NCI-H82 treated with DMSO at 0.1 percent for 48 hours (cell line): ENCODE measurements around the gene TBKBP1.
"Not testable (repeated sequence)": the region's sequence is repeated elsewhere in the genome, so short reads cannot be mapped to it uniquely, and the experiment has no call there.

ENCODE experiments used
- DNase-seq: peaks from one replicate; lab custom pipeline; 2025; ENCODE audit not compliant: unreplicated experiment; lab: John Stamatoyannopoulos, UW

TBKBP1 gene

DNA sequence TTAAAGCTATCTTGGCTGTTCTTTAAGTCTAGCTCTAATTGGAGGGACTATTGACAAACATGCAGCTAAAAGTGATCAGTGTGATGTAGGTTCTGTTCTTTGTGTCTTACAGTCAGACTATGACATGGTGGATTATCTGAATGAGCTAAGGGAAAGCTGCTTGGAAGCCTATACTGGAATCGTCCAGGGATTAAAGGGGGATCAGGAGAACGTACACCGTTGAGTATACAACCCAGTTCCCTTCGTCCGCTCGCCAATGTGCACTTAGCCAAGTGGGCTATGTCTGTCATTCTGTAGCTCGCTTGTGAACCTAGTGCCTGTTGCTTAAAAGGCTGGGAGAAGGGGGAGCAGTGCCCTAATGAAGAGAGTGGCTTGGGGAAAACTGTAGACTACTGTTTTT, 15.8 kb upstream of the TBKBP1 start:
- no peak for DNase-seq

DNA sequence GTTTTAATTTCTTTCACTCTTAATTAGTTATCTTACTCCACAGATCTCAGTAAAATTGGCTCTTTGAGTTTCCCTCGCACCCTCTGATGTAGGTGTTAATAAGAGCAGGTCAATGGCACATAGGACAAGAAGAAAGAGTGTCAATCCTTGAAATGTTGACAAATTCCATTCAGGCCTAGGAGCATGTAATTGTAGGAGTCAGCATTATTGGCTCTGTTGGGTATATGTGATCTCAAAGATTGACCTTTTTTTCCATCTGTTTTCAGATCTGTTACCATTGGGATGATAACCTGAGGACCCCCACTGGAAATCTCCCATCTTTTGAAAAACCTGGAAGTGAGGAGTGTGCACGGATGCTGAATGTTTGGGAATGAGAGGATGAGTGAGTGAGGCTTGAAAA, 11.8 kb upstream of the TBKBP1 start:
- DNase-seq, result no peak

DNA sequence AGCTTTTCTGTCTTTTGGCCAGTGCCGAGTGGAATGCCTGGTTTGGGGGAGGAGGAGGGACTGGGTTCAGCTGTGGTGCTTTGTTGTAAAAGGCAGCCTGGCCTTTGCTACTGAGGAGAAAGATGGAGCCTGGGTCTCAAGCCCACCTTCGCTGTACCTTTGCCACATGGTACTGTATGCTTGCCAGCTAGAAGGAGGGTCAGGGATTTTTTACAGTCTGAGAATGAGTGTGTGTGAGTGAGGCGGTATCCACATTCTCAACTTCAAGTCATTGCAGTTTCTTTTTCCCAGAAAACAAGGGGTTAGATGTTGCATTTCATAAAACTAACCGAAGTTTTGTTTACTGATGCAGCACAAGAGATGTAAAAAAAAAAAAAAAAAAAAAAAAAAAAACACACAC, 11.2 kb upstream of the TBKBP1 start:
- DNase-seq, result not testable (repeated sequence)

DNA sequence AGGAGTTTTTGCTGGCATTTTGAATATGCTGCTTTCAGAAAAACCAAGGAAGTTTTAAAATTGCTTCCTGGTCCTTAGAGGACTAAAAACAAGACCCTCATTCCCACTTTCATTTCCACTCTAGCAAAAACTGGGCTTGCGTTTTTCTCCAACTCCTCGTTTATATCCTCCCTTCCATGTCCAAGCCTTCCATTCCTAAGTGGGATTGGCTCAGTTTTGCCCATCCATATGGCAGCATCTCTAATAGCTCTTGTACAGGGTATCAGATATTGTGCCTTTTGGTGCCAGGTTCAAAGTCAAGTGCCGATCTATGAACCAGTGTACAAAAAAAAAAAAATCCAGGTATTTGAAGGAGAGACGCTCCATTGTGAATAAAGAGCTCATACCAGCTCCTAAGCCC, 9.9 kb upstream of the TBKBP1 start:
- no peak for DNase-seq

DNA sequence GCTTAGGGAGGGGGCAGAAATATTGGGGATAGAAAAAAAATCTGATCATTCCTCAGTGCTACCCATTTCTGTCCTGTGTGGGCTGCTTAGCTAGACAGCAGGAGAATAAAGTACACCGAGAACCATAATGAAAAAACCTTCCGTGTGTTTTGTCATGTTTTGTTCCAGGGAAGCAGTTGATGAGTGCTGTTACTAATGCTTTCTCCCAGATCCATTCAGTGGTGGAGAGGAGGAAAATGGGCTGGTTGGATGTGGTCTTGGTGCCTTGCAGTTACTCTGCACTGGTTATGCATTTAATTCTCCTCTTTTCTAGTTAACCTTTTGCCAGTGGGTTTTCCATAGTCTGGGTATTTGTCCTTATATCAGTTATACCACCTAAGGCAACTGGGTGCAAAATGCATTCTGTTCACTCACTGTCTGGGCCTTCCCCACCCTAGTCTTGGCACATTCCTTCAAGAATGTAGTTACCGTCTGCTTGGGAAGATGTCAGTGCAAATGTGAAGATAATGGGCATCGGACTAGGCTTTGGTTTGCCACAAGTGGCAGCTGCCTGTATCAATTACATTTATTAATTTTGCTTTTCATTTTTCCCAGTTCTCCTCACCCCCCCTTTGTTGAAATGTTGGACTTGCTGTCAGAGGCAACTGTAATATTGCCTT, 9.3 kb upstream of the TBKBP1 start:
- DNase-seq, result no peak

DNA sequence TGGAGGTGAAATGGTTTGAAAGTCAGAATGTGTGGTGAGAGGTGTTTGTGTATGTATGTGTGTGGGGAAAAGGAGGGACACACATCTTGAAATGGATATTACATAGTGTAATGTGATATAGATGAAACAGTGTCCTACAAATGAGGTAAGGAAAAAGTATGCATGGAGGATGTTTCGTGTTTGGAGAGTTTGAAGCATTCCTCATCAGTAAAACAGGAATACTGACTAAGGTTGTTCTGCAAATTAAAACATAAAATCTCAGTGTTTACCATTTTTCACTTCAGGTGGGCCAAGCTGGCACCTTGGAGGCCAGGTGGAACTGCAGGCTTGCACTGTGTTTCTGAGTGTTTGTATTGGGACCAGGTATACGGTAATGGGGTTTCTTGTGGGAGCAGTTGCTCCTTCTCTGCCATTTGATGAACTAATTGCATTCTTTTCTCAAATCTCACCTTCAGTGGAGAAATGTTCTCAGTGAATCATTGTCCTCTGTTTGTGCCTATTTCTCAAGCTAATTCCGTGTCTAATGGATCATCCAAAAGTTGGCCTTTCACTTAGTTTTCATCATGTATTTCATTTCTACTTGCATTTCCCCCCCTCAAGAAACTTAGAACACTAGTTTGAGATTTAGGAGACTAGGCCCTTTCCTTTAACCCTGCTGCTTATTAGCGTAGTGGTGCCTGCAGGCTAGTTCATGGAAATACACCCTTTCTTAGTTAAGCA, 8.2 kb upstream of the TBKBP1 start:
- no peak for DNase-seq

DNA sequence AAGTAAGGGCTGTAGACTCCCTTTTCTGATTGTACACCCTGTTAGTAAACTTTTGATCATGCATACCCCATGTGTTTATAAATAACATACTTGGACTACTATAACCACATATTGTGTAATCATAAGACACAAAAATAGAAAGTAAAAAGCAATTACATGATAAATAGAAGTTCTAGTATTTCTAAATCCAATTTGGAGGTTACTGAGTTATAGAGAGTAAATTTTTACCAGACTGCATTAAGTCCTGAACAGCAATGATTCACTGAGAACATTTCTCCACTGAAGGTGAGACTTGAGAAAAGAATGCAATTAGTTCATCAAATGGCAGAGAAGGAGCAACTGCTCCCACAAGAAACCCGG, 7.7 kb upstream of the TBKBP1 start:
- no peak for DNase-seq

DNA sequence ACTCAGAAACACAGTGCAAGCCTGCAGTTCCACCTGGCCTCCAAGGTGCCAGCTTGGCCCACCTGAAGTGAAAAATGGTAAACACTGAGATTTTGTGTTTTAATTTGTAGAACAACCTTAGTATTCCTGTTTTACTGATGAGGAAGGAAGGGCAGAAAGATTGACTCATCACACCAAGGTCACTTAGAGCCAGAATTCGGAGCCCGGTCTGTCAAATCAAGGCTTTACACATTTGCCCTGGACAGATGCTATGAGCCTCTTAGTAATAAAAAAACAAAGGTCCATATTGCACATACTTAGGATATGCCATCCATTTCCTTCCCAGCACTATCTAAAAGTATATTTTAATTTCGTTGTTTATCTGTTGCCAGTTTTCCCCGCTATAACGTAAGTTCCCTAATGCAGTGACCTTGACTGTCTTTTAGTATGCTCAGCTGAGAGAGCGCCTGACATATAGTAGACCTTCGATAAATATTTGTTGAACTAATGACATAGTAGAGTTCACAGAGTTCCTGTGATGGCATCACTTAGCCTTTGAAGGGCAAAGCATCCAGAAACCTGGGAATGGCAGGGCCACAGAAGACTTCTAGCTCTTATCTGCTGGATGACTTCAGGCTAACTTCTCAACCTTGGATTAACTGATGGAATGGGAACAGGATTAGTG, 7.2 kb upstream of the TBKBP1 start:
- no peak for DNase-seq

DNA sequence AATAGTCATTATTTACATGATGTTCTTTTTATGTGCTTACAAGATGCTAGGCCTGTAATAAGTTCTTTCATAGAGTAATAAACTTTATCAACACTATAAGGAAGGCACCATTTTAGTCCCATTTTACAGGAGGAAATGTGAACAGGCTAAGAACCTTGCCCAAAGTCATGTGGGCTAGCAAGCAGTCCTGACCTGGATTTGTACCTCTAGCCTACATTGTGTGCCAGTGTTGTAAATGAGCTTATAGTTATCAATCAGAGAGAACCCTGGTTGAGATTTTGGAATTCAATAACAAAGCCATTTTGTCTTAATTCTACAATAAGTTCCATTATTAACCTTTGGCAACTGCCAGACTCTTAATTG, 6.7 kb upstream of the TBKBP1 start:
- DNase-seq, result no peak

DNA sequence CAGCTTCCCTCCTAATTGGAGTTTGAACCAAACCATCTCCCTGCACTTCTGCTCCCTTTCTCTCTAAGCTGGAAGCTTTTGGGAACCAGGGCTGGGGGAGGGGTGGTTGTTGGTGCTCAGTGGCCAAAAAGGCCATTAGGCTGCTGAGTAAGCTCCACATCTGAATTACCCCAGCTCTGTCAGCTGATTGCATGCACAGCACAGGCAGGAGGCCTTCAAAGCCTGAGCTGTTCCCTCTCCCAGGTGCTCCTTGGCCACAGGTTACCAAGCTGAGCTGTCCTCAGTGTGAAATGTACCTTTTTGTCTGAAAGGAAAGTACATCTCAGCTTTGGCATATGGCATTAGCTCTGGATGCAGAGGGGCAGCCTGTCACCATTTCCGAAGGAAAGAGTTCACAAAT, 6.2 kb upstream of the TBKBP1 start:
- no peak for DNase-seq

DNA sequence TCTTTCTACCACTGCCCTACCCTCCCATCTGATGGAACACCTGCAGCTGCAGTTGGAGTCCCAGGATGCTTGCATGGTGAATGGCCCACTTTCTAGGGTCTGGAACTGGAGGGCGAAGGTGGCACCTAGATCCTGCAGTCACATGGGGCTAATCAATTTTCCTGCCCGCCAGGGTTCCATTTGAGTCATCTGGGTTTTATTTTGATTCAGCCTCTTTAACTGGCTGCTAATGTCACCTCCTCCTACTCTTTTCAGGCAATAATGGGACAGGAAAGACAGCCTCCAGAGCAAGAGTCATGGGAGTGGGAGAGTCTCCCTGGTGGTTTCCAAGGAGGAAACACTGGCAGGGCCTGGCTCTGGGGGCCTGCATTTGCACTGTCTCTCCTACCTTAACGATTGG, 3.8 kb upstream of the TBKBP1 start:
- no peak for DNase-seq

DNA sequence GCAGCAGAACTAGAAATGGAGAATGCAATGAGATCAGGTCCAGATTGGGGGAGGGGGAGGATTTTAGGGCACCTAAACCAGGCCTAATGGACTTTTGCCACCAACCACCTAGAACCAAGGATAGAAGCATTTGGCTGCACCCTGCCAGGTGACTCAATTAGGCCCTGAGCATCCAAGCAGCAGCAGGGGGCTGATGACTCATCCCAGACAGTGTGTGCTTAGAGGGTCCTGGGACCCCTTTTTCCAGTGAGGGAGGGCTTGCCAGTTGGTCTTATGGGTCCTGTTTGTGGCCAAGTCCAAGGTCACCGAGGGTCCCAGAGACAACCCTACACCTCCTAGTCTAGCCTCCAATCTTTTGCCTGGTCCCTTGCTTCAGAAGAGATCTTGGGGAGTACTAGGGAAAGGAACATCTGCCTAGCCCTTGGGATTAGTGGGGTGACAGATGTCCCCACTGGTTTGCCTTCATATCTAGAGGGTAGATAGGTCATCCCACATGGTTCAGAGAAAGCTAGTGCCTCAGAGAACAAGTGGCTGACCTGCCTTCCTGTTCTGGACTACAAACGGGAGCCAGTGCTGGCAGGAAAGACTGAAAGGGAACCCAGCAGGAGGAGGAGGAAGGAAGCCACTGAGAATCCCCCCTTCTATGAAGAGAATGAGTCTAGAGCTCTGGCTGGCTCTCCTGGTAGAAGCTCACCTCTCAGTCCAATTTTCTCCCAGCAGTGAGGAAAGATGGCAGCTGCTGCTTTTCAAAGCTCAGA, 1.6 kb upstream of the TBKBP1 start:
- DNase-seq, result no peak

DNA sequence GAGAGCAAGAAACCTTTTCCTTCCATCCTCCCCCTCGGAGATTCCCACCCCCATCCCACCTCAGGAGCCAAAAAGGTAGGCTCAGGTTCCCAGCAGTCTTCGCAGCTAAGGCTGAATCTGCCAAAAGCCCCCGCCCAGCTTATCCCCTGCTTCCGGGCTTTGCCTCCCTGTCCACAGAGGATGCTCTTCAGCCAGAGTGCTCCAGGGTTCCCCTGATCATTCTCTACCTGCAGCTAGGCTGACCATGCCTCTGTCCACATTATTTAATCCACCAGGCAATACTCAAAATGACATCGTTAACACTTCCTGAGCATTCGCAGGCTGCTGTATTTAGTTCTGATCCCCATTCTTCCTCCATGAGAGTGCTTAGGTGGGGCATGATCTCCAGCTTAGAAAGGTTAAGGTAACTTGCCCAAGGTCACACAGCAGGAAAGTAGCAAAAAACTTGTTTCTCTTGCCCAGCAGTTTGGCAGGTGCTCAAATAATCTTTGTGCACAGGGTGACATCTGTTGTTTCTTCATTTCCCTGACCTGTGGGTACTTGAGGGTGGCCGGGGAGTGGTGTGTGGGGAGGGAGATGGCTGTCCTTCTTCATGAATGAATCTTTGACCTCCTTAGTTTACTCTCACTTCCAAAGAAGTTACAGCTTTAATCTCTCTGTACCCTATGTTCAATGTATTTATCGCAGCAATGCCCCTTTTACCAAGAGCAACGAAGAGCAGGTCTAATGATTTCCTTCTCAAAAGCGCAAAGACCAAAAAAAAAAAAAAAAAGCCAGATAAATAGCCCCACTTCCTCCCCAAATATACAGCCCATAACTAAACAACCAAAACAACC, 848 bp upstream of the TBKBP1 start:
- DNase-seq, result no peak

DNA sequence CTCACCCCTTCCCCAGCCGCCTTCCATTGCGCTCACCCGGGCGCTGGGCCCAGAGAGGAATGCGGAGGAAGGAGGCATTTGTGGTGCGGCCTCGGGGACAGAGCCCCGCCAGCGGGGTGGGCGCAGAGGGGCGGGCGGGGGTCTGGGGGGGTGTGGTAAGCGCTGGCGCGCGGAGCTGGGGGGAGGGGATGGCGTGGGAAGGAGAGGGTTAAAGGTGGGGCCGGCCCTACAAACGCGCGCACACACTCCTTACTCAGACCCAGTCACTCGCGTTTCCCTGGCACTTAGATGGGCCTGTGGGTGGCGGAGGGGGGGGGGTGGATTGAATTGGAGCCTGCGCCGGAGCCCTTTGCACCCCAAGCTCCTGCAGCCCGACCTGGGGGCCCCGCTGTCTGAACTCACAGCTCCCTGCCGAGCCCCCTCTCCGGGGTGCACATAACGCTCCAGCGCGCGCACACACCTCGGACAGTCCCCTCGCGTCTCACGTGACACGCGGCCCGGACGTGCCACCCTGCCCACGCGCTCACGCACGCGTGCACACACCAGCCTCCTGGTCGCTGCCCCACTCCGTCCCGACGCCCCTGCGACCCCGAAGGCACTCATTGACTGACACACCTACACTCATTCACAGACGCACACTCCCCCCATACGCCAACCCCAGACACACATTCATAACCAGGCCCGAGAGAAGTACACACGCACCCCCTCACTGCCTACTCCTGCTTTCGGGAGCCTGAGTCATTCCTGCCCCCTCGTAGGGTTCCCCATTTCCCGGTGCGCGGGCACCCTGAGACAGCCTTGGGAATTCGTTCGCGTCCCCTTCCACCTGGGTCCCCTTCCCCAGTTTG, 844 bp downstream of the TBKBP1 start:
- peak; percentile 15 for DNase-seq

DNA sequence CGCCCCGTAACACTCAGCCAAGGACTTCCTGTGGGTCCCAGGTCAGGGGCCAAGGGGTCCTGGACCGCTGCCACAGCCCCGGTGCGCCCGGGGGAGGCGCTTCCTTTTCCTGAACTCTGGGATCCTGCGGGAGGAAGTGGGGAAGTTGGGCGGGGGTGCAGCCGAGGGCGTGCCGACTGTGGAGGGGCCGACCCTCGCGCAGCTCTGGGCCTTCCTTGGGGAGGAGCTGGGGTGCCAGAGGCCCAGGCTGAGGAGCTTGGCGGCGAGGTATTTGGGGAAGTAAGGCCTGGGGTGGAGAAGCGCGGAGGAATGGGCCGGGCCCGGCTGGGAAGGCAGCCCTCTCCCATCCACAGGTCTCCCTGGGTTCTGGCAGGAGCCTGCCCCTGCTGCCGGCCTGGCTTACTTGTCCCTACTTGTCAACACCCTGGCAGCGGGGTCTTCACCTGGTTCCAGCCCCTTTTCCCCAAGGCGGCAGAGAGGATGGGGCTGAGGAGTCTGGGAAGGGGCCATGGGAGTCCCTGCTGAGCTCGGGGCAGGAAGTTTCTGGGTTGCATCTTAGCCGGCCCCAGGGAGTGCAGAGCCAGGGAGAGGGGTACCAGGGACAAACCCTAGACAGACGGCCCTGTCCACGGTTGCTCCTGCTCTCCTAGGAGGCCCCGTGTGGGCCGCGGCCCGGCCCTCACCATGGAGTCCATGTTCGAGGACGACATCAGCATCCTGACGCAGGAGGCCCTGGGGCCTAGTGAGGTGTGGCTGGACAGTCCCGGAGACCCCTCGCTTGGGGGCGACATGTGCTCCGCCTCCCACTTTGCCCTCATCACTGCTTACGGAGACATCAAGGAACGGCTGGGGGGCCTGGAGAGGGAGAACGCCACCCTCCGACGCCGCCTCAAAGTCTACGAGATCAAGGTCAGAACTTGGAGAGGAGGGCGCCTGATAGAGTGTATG, 1.7 kb downstream of the TBKBP1 start:
- DNase-seq, result no peak

DNA sequence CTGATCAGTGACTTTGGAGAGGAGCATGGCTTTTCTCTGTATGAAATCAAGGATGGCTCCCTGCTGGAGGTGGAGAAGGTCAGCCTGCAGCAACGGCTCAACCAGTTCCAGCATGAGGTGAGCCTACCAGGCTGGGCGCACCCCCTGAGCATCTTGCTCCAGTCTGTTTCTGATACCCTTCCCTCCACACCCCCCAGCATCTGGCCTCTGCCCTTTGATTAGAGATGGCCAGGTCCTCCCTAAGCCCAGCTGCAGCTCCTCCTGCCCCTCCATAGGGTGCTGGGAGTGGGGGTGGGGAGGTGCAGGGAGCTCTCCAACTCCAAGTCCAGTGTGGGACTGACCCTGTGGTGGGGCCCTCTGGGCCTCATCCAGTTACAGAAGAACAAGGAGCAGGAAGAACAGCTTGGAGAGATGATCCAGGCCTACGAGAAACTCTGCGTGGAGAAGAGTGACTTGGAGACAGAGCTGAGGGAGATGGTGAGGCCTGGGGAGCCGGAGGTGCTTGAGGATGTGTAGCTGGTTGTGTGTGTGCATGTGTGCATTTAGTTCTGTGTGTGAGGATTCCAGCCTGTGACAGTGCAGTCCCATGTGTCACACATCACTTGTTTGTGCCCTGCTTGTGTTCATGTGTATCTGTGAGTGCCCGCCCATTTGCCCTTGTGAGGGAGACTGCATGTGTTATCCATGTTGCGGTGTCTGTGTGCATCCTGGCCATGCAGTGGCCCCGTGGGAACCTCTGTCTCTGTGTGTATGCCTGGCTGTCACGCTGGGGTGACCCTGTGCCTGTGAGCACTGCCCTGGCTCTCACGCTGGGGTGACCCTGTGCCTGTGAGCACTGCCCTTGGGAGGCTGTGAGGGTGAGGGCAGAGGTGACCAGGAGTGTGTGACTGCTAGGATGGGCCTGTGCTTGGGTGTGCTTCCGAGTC, 3.0 kb downstream of the TBKBP1 start:
- DNase-seq, result no peak

DNA sequence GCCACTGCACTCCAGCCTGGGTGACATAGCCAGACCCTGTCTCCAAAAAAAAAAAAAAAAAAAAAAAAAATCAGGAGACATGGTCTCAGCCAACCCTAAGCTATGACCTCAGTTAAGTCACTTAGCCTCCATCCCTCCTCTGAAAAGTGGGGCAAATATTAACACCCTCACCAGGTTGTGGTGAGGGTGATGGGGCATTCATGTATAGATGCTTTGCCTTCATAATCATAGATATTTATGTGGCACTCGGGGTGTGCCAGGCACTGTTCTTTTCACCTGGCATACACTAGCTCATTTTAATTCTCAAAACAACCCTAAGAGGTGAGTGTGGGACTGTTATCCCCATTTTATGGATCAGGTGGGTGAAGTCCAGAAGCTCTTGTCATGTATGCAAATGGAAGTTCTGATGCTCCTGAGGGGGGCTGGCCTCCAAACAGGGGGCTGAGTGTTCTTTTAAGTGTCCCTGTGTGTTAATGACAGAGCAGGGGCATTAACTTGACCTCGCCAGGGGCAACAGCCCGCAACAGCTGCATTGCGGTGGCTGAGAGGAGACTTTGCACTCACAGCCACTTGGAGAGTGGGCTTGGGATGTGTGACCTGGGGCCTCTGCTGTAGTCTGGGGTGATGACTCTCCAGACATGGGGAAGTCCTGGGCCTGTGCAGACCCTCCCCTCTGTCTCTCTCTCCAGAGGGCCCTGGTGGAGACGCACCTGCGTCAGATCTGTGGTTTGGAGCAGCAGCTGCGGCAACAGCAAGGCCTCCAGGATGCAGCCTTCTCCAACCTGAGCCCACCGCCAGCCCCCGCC, 4.1 kb downstream of the TBKBP1 start:
- no peak for DNase-seq
